Activated naive CD4-positive, alpha-beta T cell (primary cell): ENCODE measurements around the gene BUB3.
A peak's percentile ranks its signal among the peaks of the same experiment; 100 is the strongest.

Source experiments
- DNase-seq, 4 experiments: peaks; one replicate each; lab custom pipeline; 2025; lab: John Stamatoyannopoulos, UW

Gene BUB3

DNA sequence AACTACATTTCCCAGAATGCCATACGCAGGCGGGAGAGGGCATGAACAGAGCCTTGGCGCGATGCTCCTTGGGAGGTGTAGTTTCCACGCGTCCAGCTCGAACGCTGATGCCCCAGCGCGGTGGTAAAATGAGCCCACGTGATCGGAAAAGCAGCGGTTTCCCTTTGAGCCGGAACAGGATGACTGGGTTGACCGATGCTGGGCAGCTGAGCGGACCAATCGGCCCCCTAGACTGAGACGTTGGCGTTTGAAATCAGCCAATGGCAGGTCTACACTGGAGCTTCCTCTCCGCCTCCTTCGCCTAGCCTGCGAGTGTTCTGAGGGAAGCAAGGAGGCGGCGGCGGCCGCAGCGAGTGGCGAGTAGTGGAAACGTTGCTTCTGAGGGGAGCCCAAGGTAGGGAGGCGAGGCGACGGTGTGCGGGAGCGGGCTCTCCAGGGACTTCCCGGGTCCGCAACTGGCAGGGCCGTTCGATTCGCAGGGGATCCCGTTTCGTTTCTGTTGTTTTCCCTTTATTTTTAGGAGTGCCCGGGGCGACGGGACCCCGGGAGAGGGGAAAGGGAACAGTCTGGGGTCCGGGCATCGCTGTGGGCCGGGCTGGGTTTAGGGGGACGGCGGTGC is at the start of gene BUB3:
TSS of gene BUB3 (plus strand) at position 311 of the 619 bp plus-strand sequence. CDS start 516 bp downstream, outside the sequence.
- peak; percentile 71 to 86 (median 84) for DNase-seq

- no peak for DNase-seq
Measured at GRCh38 chr10:123109466-123109865, 44.7 kb upstream of the BUB3 start.

DNA sequence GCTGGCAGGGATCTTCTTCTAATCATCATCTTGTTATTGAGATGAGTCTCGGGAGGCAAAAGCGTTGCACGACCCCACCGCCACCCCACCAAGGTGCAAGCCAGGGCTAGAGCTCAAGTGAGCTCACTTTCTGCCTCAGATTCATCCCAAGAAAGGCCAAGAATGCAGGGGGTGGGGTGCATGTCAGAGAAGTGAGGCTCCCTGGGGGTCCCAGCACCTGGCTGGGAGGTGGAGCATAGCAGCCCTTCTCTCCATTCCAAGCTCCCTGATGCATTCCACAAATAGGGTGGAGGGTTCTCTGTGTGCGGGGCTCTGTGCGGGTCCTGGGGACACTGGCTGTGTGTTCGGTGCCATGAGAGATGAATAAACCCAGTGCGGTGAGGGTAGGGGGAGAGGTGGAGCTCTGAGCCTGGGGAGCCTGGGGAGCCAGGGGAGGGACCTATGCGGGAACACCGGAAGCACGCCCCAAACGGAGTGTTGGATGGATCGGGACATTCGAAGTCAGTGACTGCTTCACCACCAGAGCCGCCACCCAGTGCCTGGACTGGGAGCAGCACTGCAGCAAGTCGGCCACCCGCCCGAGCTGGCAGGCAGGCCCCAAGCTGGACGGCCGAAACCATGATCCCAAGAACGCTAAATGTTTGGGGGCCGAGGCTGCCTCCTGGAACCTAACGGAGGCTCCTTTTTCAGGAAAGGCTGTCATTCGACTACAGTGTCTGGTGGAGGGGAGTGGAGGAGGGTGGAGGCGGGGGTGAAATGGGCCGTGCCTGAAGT is 36.4 kb upstream of the BUB3 start:
- DNase-seq: no peak

GRCh38 chr10:123119081-123119480 is 35.1 kb upstream of the BUB3 start:
- no peak for DNase-seq

GRCh38 chr10:123126246-123126645 is 28.0 kb upstream of the BUB3 start:
- no peak for DNase-seq

DNA sequence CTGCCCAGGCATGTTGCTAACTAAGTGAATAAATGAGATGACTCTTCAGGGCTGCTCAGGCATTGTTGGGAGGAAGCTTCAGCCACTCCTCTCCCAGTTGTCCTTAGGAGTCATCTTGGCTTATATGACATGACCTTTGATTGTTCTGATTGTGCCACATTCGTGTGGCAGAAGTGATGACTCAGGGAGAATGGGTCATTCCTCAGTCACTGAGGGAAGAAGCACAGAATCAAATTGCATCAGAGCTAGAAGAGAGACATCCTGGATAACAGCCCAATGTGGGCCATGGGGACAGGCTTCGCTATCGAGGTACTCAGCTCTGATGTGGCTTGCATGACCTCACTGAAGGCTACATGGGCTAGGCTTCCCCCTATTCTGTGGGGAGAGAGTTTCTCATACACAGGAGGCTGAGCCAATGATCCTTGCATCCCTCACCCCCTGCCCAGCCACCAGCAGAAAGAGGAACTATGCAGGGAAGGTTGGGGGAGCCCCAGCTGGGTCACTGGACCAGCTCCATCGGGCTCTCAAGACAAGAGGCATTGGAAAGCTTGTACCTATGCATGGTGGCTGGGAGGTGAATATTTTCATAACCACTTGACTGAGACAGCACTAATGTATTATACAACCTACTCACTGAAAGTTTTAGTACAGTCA is 24.5 kb upstream of the BUB3 start:
- no peak for DNase-seq

- peak; percentile 36 to 81 (median 79) for DNase-seq
Measured at GRCh38 chr10:123132576-123133477, 21.4 kb upstream of the BUB3 start.

DNA sequence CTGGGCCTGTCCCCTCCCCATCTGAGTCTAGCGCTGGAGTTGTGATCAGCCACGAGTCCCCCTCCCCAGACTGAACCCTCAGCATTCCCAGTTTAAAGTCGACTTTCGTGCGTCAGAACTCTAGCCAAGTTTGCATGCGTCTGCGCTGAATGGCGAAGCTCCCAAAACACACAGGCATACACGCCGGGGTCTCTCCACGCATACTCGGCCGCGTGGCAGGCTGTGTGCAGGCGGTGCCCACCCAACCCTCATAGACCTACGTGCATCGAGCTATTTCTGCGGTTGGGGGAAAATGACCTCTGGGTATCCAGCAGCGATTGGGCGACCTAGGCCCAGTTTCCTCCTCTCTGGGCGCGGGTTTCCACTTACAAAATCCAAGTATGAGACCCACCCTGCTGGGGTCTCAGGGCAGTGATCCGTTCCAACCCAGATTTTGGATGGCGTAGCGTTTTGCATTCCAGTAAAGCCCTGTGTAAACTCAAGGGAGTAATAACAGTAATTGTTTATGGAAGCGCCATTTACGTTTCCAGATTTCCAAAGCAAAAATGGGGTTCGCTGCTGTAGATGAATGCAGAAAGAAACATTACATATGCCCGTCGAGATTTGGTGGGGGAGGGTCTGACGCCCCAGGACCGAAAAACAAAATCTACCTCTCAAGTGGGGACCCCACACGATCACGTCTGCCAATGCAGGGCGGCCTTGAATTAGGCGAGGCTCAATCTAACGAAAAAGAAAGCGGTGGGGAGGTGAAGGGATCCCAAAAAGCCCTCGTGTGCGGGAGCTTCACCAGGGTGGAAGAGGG is 20.5 kb upstream of the BUB3 start:
- no peak for DNase-seq

- no peak for DNase-seq
Measured at GRCh38 chr10:123134343-123134914, 19.8 kb upstream of the BUB3 start.

- no peak for DNase-seq
Measured at GRCh38 chr10:123134915-123135414, 19.2 kb upstream of the BUB3 start.

- peak in 2 of 4 experiments; percentile 10 to 22 for DNase-seq
Measured at GRCh38 chr10:123135415-123136141, 18.6 kb upstream of the BUB3 start, which contains the start of gene HMX3. Gene HMX3 (plus strand): TSS chr10:123135970. CDS start chr10:123136051, 81 bp downstream.

DNA sequence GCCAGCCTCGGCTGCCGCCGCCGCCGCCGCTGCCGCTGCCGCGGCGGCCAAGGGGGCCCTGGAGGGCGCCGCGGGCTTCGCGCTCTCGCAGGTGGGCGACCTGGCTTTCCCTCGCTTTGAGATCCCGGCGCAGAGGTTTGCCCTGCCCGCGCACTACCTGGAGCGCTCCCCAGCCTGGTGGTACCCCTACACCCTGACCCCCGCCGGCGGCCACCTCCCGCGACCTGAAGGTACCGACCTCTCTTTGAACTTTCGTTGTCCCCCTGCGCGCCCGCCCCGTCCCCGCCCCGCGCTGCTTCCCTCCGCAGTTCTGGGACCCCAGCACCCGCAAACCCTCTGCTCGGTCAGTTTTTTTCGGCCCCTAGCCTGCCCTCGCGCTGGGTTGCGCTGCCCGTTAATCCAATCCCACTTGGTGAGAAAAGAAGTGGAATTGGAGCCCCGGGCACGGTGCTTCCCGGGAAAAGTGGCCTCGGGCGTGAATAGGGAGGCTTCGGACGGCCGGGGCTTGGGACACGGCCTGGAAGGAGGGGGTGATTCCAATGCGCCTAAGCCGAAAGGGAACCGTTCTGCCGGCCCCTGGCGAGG is 17.9 kb upstream of the BUB3 start:
- DNase-seq: no peak

DNA sequence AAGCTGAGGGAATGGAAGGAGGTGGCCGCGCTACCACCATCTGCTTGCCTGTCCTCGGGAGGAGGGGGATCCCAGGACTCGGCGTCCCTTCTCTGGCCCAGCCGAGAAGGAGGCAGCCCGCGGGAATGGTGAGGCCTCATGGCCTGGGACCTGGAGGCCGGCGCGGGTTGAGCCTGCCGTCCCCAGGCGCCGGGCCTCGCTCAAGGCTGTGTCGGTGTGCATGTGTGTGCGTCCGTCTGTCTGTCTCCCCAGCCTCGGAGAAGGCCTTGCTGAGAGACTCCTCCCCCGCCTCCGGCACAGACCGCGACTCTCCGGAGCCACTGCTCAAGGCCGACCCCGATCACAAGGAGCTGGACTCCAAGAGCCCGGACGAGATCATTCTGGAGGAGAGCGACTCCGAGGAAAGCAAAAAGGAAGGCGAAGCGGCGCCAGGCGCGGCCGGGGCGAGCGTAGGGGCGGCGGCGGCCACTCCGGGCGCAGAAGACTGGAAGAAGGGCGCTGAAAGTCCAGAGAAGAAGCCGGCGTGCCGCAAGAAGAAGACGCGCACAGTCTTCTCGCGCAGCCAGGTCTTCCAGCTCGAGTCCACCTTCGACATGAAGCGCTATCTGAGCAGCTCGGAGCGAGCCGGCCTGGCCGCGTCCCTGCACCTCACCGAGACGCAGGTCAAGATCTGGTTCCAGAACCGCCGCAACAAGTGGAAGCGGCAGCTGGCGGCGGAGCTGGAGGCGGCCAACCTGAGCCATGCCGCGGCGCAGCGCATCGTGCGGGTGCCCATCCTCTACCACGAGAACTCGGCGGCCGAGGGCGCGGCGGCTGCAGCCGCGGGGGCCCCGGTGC is 17.2 kb upstream of the BUB3 start:
- no peak for DNase-seq

GRCh38 chr10:123139165-123139520 is 15.1 kb upstream of the BUB3 start:
- DNase-seq: no peak

DNA sequence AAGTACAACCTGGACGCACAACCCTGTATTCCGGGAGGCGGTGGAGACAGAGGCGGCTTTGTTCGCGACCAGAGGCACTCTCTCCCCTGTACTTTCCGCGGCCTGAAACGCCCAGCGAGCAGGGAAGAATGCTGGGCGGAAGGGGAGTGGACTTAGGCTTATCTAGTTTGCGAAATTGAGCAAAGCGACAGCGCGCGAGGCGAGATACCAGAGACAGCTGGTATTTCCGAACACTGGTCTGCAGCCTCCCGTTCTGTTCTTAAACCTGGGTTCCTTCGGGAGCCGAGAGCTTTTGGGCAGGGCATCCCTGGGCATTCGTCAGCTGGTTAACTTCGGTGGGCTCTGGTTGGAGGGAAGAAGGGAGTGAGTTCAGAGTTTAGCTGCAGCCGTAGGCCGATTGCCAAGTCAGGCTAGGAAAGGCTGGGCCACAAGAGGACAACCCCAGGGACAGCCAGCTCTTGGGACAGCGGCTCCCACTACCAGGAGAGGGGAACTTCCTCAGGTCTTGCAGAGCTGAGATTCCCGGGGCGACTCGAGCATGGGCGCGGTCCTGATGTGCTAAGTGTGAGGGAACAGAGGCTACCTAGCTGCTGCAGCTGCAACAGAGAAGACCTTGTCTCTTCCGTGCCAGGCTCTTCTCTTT is 14.6 kb upstream of the BUB3 start:
- no peak for DNase-seq

DNA sequence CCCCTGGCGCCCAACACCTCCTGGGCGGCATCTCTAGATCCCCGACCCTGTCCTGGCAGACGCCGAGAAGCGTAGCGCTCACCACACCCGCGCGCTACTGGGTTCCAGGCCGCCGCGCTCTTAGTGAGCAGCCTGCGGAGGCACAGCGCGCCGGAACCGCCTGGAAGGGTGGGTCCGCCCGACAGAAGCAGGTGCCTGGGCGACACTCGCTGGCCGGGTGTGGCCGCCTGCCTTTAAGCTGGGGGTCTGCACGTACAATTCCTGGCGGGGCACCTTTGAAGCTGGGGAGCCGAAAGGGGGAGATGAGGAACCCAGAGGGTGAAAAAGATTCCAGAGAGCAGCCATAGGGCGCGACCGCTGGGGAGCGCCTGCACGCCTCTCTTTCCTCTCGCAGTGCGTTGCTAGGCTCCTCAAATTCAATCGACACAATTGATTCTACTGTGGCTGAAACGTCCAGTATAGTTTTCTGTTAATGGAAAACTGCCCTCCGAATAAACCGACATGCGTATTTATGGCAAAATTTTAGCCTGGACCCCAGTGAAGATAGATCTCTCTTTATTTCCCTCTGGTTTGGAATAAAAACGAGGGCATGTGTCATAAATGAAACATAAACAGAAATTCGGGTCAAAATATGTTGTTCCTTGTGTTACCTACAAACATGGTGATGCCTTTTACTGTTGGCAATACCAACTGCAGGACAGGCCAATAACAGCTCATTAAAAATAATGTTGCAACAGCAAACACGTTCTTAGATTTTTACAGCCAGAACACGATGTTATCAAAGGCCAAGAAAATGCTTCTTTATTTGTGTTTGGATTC is 13.8 kb upstream of the BUB3 start:
- no peak for DNase-seq

GRCh38 chr10:123140983-123141390 is 13.2 kb upstream of the BUB3 start:
- no peak for DNase-seq
